A204.1 (cell line): ENCODE results near the gene RAB8B.
"Not testable (repeated sequence)": the region's sequence is repeated elsewhere in the genome, so short reads cannot be mapped to it uniquely, and the experiment has no call there.

ENCODE experiments used
- FAIRE-seq: peaks from 2 replicates; lab custom pipeline; 2012; peaks lifted over from hg19 to GRCh38; lab: Jason Lieb, UNC

The RAB8B gene

DNA sequence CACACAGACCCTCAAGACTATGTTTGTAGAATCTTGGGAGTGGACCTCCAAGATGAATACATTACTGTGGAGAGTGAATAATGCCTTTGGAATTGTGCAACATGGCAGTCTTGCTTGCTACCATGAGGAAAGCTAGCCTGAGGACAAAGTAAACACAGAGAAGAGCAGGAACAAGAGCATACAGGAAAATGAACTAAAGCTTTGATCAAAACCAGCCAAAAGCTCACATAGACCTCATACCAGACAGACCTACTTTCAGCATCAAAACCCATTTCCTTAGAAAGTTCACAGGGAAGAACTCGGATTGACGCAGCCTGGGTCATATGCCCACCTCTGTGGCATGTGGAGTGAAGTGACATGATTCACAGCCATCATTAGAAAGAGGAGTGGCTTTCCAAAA, 3.3 kb upstream of the RAB8B start:
- no peak for FAIRE-seq

DNA sequence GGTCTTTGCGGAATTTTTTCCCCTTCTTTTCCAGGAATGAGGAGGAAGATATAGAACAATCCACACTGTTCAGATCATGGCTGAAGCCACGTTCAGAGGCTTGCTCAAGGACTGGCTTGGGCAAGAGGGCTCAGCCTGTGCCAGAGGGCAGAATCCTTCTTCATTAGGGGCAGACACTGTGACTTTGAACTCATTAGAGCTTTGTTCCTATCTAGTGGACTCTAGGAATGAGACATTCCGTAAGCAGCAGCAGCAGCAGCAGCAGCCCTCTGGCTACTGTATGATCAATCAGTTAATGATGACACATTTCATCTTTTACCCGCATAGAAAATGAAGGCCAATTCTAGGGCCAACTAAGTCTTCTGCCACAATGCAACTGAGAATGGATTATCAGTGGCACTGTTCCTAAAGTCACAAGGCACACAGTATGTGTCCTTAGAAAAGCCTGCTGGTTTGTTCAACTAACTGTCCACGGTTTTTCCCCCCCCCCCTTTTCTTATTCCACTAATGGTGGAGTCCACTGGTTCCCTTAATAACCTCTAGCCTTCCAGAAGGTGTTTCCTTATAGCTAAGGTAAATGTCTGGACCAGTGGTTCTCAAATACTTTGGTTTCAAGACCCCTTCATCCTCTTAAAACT, 1.7 kb upstream of the RAB8B start:
- no peak for FAIRE-seq

DNA sequence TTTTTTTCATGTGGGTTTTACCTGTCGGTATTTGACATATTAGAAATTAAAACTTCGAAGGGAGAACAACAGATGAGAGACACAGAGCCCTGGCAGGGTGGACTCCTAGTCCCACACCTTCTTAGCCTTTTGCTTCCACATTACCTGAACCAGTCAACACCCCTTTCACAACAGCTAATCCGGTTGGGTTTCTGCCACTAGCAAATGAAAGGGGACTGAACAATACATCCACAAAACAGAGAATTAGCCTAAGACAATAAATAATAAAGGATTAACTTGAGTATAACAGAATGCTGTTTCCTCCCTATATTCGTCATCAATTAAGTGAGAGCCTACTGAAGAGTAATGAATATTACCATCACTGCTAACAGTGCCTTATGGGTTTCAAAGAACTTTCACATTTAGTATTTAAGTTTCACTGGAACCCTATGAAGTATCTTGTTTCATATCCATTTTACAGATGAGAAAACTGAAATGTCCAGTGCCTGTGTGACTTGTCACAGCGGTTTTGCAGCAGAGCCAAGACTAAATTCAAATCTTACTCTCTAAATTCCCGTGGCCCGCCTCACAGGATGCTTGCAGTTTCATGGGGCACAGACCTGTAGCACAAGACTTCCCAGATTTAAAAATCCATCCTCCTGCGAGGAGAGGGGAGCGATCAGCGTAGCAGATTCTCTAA, 1.0 kb upstream of the RAB8B start:
- FAIRE-seq: no peak

DNA sequence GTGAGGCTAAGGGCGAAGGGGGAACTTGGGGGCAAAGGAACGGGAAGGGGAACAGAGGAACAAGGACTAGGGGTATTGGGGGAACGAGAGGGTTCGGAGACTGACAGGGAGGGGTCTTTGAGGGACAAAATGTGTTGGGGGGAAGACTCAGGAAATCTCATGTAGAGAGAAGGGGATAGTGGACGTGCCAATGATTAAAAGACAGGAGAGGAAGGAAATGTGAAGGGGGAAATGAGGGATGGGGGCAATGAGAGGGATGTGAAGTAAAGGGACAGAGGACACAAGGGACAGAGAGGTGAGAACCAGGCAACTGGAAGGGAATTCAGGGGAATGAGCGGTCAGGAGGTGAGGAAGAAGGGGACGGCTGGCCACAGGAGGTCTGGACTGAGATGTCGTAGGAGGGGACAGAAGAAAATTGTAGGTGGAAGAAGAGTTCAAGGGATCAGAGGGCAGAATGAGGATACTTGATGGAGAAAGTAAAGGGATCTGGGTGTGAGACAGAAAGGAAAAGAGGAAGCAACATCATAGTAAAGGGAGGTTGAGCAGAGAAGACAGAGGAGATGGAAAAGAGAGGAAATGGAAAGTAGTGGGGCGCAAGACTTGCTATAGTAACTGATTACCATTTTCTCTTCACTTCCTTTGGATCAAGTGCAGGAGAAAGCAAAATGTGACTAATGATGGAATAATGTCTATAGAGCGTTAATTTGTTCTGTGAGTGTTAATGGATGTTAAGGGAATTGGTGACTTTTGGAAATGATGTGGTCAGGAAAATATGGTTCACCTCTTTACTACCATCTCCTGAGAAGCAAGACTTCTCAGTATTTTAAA, 749 bp downstream of the RAB8B start:
- no peak for FAIRE-seq

DNA sequence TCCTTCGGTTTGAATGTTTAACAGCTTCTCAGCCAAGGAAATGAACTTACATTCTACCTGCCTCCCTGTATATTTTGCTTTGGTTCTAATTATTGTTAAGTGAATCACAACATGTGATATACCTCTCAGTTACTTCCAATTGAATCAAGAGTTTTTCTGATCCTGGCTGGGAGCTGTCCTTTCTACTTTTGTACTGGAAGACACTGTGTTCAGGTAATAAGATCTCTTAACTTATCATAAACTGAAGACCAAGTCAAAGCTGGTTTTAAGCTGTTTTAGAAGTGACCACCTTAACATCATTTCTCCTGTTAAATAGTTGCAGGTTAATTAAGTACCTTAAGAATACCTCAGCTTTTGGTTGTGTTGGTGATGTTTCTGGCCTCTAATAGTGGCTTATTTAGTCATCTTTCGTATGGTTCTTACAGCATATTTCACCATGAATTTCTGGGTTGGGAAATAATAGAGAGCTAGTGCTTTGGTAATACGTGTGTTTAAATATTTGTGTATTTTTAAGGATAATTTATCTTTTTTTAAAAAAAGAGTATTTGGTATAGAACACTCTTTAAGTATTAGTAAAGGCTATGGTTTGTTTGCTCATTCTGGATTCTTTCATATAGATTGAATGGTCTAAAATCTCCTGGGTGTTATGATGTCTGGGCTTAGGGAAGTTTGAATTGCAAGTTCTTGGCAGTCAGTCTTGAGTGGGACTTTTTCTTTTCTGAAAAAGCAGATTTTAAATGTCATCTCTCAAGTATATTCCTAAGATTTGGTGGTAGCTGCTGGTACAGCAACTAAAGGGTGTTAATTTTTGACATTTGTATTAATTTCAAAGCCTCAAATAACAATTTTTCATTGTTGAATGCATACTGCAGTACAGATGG, 1.6 kb downstream of the RAB8B start:
- FAIRE-seq: no peak

DNA sequence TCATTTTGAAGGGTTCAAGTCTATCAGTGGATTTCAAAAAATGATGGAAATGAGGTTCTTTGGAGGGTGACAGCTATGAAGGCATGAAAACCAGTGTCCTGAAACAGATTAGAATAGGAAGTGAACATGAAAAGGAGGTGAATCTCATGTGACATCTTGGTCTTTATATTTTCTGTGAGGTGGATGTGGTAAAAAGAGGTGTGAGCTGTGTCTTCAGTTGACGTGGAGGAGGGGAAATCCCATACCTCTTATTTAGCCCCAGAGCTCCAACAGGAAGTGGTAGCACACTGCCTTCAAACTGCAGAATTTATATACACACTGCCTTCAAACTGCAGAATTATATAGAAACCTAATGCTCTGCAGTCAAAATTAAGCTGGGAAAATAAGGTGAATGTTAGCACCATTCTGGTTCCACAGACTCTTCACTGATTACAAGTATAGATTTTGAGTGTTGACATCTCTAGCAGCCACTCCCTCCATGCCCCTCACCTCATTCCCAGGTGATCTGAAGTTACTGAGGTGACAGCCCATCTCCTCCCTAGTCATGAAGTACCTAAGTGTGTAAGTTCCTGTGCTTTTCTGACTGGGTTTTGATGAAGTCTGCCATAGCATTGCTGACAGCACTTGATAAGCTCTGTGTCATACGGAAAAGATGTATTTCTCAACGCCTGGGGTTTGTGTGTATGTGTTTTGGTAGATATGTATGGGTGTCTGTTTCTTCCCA, 2.7 kb downstream of the RAB8B start:
- FAIRE-seq: no peak

DNA sequence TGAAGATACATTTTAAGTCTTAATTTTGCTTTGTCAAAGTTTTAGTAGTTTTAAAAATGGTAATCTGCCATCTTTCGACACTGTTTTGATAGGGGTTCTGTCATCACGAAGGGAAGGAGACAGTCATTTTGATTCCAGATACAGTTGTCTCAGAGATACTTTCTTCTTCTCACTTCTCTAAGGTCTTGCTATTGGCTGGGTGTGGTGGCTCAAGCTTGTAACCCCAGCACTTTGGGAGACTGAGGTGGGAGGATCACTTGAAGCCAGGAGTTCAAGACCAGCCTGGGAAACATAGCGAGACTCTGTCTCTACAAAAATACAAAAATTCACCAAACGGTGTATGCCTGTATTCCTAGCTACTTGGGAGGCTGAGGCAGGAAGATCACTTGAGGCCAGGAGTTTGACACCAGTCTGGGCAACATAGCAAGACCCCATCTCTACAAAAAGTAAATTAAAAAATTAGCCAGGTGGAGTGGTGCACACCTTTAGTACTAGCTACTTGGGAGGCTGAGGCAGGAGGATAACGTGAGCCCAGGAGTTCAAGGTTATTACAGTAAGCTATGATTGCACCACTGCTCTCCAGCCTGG, 3.3 kb downstream of the RAB8B start:
- no peak for FAIRE-seq

DNA sequence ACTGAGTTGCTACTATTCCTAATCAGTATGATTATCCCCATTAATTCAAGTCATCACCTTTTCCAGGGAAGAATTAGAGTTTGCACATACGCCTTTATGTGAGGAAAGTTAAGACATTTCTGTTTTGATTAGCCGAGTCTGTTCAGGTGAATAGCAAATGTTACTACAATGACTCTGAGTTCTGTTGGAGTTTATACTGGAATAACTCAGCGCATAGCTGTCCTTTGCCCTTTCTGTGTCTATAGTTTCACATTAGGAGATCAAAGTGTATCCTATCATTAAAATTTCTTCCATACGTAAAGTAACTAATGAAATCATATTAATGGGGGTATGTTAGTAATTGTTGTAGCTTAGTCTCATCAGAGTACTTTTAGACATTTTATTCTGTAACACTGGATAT, 4.9 kb downstream of the RAB8B start:
- no peak for FAIRE-seq

DNA sequence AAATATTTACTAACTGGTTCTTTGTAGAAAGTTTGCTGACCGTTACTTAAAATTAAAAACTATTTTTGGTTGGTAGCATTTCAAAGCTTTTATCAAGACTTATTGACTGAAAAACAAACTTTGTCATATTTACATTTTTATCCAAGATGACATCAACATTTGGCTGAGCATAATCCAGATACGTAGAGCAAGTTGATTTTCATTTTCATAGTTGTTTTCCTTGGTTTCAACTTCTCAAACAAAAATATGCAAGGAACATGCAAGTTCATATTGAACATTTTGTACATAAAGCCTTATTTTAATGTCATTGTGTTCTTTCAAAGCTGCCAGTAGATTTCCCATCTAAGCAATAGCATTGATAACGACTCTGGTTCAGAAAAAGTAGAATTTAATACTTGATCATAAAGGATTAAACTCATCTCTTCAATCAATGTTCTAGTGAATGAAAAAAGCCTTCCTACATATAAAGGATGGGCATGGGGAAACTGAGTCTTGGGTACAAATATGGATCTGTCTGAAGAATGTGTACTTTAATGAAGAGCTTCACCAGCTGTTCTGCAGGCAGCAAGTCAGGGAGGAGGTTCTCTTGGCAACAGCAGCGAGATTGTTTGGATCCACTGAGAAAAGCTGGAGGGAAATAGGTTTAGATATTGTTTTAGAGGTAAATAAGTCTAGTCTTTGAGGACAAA, 5.6 kb downstream of the RAB8B start:
- no peak for FAIRE-seq

DNA sequence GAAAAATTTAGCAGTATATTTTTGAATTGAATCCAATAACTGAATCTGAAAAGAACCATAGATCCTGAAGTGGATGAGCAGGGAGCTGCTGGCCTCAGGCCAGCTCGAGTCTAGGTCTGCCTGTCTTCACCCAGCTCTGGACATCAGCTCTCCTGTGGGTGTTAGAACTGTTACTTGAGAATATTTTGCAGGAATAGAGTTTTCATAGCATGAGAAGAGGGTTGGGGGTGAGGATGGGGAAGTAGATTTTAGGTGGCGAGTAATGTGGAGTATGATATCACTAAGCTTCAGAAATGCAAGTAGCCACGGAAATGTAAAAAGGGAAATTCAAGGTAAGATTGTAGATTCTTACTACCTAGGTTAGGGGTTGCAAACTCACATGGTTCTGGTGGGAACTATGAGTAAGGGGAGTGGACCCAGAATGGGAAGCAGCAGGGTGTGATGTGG, 6.2 kb downstream of the RAB8B start:
- no peak for FAIRE-seq

DNA sequence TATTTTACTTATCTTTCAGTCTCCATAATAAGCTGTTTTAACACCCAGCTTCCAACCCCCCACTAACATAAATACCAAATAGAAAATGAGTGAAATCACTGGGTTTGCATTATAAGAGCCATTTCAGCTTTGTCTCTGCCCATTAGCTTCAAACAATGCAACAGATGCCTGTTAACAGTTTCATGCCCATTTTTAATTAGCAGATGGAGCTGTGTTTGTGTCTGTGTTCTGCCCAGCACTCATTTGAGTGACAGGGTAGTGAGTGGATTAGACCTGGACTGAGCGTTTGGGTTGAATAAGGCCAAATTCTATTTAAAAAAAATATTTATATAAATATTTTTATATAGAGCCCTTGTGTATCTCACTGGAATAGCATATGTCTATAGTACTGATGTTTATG, 7.4 kb downstream of the RAB8B start:
- FAIRE-seq: no peak

DNA sequence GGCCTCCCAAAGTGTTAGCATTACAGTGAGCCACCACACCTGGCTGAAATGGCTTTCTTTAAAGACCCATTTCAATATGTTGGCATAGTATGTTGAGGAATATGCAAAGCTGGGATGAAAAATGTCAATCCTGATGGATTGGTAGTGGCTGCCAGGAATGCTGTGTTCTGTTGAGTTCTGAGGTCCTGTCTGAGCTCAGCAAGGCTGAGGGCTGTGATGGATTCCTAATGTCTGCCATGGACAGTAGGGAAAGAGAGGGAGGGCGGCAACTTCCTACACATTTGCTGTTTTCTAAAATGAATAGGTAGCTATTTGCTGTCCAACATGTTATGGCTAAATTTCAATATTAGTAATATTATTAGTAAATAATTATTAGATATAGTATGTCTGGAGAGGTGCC, 8.2 kb downstream of the RAB8B start:
- no peak for FAIRE-seq

DNA sequence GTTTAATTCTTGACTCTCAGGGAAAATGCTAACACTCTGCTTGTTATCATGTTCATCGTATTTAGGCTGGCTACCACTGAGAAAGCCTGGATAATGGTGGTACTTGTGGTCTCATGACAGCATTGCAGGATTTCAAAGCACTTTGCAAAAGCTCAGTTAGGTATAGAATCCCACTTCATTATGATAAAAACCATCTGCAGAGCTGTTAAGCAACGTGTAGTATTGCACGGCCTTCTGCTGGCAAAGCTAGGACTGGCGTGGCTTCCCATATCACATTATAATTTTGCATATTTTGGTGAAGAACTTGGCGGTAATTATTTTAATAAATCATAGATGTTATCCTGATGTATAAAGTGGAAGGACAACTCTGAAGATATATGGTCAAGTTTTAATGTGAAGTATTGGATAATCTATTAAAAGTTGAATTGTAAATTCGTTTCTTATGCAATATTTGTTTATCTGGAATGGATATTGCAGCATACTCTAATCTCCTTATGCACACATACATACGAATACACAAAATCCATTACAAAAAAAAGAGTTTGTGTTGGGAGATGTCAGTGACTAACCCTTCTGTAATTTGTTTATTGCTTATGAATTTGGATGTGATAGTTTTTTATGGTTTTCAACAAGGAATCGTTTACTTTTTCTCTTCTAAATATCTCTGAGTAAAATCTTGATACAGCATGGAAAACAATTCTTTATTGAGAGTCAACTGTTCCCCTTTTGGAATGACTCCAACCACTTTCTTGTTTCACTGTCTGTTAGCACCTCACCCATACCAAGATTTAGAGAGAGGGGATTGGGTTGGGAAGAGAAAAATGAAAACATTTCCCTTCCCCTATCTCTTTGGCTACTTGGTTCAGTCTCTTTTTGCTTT, 9.2 kb downstream of the RAB8B start:
- no peak for FAIRE-seq

DNA sequence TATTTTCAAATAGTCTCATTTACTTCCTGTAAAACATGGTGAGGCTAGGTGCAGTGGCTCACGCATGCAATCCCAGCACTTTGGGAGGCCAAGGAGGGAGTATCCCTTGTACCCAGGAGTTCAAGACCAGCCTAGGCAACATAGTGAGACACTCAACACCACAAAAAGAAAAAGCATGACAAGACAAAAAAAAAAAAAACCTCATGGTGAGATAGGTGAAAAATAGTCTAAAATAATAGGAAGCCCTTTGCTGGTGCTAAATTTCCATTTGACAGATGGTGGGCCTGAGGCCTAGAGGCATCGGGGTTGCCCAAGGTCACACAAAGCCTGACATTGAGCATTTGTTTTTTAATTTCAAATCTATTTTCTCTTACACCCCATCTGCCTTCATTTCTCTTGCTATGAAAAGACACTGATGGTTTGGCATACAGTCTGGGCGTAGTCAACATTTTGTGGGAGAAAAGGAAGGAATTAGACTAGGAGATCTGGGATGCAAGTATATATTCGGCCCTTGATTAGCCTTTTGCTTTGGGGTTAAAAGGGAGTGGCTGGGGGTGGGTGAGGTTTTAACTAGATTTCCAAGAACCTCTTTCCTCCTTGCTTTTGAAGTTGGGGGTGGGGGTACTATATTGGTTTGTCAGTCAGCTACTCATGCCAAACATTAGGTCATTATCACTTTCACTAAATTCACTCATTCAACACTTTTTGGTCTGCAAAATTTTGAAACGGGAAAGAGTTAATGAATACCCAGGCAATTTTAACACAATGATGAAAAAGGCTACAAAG, 11.3 kb downstream of the RAB8B start:
- FAIRE-seq: no peak

DNA sequence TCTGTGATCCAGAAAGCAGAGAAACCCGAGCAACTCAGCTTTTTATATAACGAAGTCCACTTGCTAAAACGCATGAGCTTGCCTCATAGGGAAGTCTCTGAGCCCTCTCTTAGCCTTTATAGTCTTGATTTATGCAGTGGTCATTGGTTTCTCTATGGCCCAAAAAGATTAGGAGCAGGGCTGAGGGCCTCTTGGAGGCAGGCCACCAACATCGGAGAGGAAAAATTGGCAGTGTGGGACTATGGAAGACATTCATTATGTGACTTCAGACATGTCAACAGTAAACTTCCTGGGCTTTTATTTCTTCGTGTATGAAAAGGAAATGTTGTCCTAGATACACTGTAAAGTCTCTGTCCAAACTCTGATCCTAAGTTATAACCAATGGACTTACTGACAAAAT, 13.5 kb downstream of the RAB8B start:
- FAIRE-seq: no peak

DNA sequence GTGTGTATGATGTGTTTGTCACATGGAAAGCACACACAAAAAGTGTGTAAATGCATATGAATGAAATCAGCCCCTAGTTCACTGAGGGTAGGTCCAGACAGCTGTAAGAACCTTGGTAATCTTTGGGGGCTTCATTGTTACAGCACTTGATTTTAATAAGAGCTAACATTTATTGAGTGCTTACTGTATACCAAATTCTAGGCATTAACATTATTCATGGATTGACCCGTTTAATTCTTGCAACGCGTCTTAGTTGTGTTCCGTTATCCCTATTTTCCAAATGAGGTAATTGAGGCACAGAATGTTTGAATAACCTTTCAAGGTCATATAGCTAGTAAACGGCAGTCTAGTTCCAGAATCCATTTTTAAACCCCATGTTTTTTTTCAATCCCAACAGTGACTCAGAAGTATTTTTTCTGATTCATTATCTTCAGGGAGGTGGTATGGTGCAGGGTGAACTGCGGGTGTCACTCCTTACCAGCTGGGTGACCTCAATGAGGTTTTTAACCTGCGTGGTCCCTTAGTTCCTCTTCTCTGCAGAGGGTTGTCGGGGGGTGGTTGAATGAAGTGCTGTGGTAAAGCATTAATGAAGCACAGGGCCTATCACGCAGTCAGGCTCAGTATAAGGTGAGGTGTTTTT, 14.2 kb downstream of the RAB8B start:
- no peak for FAIRE-seq

DNA sequence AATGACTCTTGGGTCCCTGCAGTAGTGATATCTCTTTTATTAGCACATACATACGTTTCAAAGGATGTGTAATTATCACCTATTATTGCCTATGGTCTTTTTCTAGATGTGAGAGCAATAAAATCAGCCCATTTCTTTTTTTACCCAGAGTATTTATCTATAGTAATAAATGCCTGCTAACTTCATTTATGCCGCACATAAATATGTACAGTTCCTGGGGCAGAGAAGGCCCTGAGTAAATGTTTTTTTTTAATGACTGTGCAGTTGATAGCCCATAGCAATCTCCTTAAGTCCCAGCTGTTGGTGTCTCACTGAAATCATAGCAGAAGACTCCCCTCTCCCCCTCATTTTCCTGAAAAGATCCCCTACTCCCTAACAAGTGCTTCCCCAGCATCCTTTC, 16.7 kb downstream of the RAB8B start:
- FAIRE-seq: no peak

DNA sequence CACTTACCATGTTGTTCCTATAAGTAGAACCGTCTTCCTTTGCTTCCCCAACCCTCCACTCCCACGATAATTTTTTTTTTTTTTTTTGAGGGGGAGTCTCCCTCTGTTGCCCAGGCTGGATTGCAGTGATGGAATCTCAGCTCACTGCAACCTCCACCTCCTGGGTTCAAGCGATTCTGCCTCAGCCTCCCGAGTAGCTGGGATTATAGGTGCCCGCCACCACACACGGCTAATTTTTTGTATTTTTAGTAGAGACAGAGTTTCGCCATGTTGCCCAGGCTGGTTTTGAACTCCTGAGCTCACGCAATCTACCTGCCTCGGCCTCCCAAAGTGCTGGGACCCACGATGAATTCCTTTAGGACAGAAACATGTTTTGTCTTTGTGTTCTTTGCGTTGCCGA, 19.4 kb downstream of the RAB8B start:
- not testable (repeated sequence) for FAIRE-seq
